Fibroblast of lung (primary cell): ENCODE results near the gene ITPR2. TPM values are rescaled to one million over a fixed set of nuclear protein-coding genes. Genes with fewer than 3 reads are reported as not detected.
A peak's percentile ranks its signal among the peaks of the same experiment; 100 is the strongest.

ENCODE experiments used
- DNase-seq, 2 donors: peaks; one replicate each; pipeline versions ENCODE4 v3.0.0 to v3.0.0-alpha.2; 2010; ENCODE audit warnings: low read depth in 2 of 2
- H2AFZ ChIP-seq: 2 replicates; pipeline ENCODE4 v1.5.1; 2012; ENCODE audit warnings: low read length, control low read depth, inconsistent platforms
- H3K27ac ChIP-seq: 2 replicates; pipeline ENCODE4 v1.5.1; 2011; ENCODE audit warnings: low read length, control low read depth; ENCODE audit not compliant: insufficient read depth
- H3K27me3 ChIP-seq: 2 replicates; pipeline ENCODE4 v1.5.1; 2011; ENCODE audit warnings: mild to moderate bottlenecking, low read length; ENCODE audit not compliant: control insufficient read depth, insufficient read depth
- H3K36me3 ChIP-seq: 2 replicates; pipeline ENCODE4 v1.5.1; 2011; ENCODE audit warnings: low read length; ENCODE audit not compliant: control insufficient read depth, insufficient read depth
- H3K4me1 ChIP-seq: 2 replicates; pipeline ENCODE4 v1.5.1; 2011; ENCODE audit warnings: low read length; ENCODE audit not compliant: control insufficient read depth, insufficient read depth; ENCODE audit errors: extremely low read depth
- H3K4me2 ChIP-seq: 2 replicates; pipeline ENCODE4 v1.5.1; 2011; ENCODE audit warnings: low read length, control low read depth; ENCODE audit not compliant: insufficient read depth; ENCODE audit errors: extremely low read depth
- H3K4me3 ChIP-seq, 4 experiments: fragments of 200-600 bp in 1 of 4; sonication (generic) in 1 of 4; replicated peaks in 1 of 4; 2 replicates each; pipeline ENCODE4 v1.5.1; 2011 to 2016; ENCODE audit warnings: low read length in 4 of 4, low read depth in 3 of 4, mild to moderate bottlenecking in 3 of 4, control low read depth in 2 of 4, inconsistent platforms in 1 of 4, mixed read lengths in 1 of 4; ENCODE audit not compliant: insufficient read depth in 1 of 4; ENCODE audit errors: control extremely low read depth in 1 of 4
- H3K79me2 ChIP-seq: 2 replicates; pipeline ENCODE4 v1.5.1; 2012; ENCODE audit warnings: mild to moderate bottlenecking, low read length, inconsistent platforms; ENCODE audit not compliant: control insufficient read depth, insufficient read depth
- H3K9ac ChIP-seq: 2 replicates; pipeline ENCODE4 v1.5.1; 2011; ENCODE audit warnings: mild to moderate bottlenecking, low read length, control low read depth; ENCODE audit not compliant: insufficient read depth
- H3K9me3 ChIP-seq: 2 replicates; pipeline ENCODE4 v1.5.1; 2012; ENCODE audit warnings: low read depth, low read length; ENCODE audit not compliant: control insufficient read depth, insufficient read depth
- H4K20me1 ChIP-seq: 2 replicates; pipeline ENCODE4 v1.5.1; 2011; ENCODE audit warnings: low read length; ENCODE audit not compliant: control insufficient read depth, insufficient read depth; ENCODE audit errors: extremely low read depth
- EZH2 ChIP-seq: IDR thresholded peaks from 2 replicates; pipeline ENCODE4 v1.5.1; 2012; ENCODE audit warnings: low read length, control low read depth, mild to moderate bottlenecking; ENCODE audit errors: missing control alignments
- polyA plus RNA-seq, 2 donors: library from polyadenylated mRNA; depleted of rRNA in 1 of 2; stranded (reverse) in 1 of 2; unstranded in 1 of 2; fragments of >200 nt; gene quantifications; 2 replicates each; pipeline ENCODE4 v1.2.1, GENCODE V29; 2011 to 2012; ENCODE audit warnings: missing spikeins in 1 of 2
- total RNA-seq: library from RNA; depleted of rRNA; stranded (reverse); fragments of >200 nt; gene quantifications from 2 replicates; pipeline ENCODE4 v1.2.1, GENCODE V29; 2014
- TF ChIP-seq, protein P1 (sequence below), 2 donors: IDR thresholded peaks in 1 of 2; conservative IDR thresholded peaks in 1 of 2; 1 replicate in 1 of 2; 2 replicates in 1 of 2; pipeline ENCODE4 v1.5.1; 2011 to 2012; ENCODE audit warnings: low read length in 2 of 2, control low read depth in 1 of 2, inconsistent platforms in 1 of 2, low read depth in 1 of 2, mild to moderate bottlenecking in 1 of 2

The ITPR2 gene
- total and polyA plus RNA-seq, 2 donors (not counting 1 experiment from before 2014, with no cell fraction given): 5.1 to 24.6 TPM

DNA sequence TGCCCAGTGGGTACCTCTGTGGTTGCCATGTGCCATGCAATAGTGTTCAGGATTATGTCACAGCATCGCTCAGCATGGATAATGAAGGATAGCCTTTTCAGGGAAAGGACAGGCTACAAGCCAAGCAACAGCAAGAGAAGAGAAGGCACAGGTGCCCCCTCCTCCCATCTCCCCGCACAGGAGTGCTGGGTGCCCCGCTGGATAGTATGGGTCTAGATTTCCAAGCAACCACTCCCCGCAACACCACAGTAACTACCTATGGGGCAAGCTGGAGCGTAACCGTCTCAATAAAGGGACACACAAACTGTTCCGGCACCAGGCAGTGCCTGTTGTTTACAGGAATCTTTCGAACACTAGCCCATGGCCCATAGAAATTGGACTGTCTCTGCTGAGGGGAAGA, 222.2 kb downstream of the ITPR2 start:
- H3K27me3 ChIP-seq: no peaks in the 10 kb centered on the region
- H3K36me3 ChIP-seq: no peaks in the 10 kb centered on the region
- TF ChIP-seq EZH2: no peak
- TF ChIP-seq, protein P1, sequence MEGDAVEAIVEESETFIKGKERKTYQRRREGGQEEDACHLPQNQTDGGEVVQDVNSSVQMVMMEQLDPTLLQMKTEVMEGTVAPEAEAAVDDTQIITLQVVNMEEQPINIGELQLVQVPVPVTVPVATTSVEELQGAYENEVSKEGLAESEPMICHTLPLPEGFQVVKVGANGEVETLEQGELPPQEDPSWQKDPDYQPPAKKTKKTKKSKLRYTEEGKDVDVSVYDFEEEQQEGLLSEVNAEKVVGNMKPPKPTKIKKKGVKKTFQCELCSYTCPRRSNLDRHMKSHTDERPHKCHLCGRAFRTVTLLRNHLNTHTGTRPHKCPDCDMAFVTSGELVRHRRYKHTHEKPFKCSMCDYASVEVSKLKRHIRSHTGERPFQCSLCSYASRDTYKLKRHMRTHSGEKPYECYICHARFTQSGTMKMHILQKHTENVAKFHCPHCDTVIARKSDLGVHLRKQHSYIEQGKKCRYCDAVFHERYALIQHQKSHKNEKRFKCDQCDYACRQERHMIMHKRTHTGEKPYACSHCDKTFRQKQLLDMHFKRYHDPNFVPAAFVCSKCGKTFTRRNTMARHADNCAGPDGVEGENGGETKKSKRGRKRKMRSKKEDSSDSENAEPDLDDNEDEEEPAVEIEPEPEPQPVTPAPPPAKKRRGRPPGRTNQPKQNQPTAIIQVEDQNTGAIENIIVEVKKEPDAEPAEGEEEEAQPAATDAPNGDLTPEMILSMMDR (conservative IDR thresholded peaks at IDR 0.05 in 1 of 2, IDR thresholded peaks at IDR 0.05 in 1 of 2; ENCODE audit: low read depth in 1 of 2, low read length in 2 of 2): no peak
- H3K4me3 ChIP-seq: no peak overlapping the region
- no peak overlapping the region for H2AFZ ChIP-seq
- no peaks in the 10 kb centered on the region for H4K20me1 ChIP-seq
- no peaks in the 10 kb centered on the region for H3K9me3 ChIP-seq
- H3K4me1 ChIP-seq: no peaks in the 10 kb centered on the region
- H3K79me2 ChIP-seq: no peaks in the 10 kb centered on the region
- no peak overlapping the region for H3K9ac ChIP-seq
- H3K4me2 ChIP-seq: no peak overlapping the region
- no peak overlapping the region for H3K27ac ChIP-seq
- no peak for DNase-seq

DNA sequence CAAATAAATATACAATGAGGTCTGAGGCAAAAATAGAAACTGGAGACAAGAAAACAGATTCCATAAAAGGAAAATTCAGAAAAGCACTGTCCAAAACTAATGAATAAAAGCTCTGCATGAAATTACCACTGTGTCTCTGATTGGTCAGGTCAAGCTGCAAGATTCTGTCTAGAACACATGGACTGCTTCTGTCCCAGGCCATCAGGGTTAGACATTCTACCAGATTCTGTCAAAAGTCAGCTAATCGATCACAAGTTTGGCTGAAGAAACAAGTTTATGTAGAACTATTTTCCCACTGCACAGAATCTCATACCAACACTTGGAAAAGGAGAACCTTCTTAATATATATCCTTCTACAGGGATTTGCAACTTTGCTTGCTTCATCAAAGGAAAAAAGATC, 223.0 kb downstream of the ITPR2 start:
- H3K36me3 ChIP-seq: no peaks in the 10 kb centered on the region
- no peak overlapping the region for H3K9ac ChIP-seq
- H4K20me1 ChIP-seq: no peaks in the 10 kb centered on the region
- no peak overlapping the region for H3K27ac ChIP-seq
- no peak overlapping the region for H2AFZ ChIP-seq
- no peaks in the 10 kb centered on the region for H3K79me2 ChIP-seq
- DNase-seq: peak in 1 of 2 donors; percentile 8
- H3K4me2 ChIP-seq: no peak overlapping the region
- no peak overlapping the region for H3K4me3 ChIP-seq
- TF ChIP-seq, protein P1 (conservative IDR thresholded peaks at IDR 0.05 in 1 of 2, IDR thresholded peaks at IDR 0.05 in 1 of 2; ENCODE audit: low read depth in 1 of 2, low read length in 2 of 2): no peak
- TF ChIP-seq EZH2: no peak
- H3K9me3 ChIP-seq: no peaks in the 10 kb centered on the region
- H3K27me3 ChIP-seq: no peaks in the 10 kb centered on the region
- H3K4me1 ChIP-seq: no peaks in the 10 kb centered on the region

DNA sequence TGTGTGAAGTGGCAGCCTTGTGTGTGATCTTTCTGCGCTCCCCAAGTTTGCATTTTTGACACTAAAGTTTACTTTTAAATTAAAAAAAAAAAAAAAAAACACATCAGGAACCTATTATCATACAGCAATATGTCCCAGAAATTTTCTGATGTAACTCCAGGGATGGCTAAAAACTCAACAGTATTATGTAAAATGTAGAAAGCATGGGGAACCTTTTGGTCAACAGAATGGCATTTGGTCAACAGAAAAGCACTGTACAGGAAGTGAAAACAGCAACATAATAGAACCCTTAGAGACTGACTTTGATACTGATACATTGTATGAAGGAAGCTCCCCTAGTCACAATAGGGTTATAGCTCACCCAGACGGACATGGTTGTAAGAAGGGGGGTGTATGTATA, 224.3 kb downstream of the ITPR2 start:
- Histone ChIP-seq H2AFZ (no peak overlapping the region), H3K27me3 (no peaks in the 10 kb centered on the region), H3K79me2 (no peaks in the 10 kb centered on the region), H3K9me3 (no peaks in the 10 kb centered on the region), H3K9ac (no peak overlapping the region), H3K36me3 (no peaks in the 10 kb centered on the region), H3K4me2 (no peak overlapping the region), H3K27ac (no peak overlapping the region), H3K4me3 (no peak overlapping the region), H3K4me1 (no peaks in the 10 kb centered on the region), H4K20me1 (no peaks in the 10 kb centered on the region)
- DNase-seq: no peak
- TF ChIP-seq, protein P1 (conservative IDR thresholded peaks at IDR 0.05 in 1 of 2, IDR thresholded peaks at IDR 0.05 in 1 of 2; ENCODE audit: low read depth in 1 of 2, low read length in 2 of 2): no peak
- TF ChIP-seq EZH2: no peak
